ENCODE results near the gene SLC7A6.

Gene SLC7A6

DNA sequence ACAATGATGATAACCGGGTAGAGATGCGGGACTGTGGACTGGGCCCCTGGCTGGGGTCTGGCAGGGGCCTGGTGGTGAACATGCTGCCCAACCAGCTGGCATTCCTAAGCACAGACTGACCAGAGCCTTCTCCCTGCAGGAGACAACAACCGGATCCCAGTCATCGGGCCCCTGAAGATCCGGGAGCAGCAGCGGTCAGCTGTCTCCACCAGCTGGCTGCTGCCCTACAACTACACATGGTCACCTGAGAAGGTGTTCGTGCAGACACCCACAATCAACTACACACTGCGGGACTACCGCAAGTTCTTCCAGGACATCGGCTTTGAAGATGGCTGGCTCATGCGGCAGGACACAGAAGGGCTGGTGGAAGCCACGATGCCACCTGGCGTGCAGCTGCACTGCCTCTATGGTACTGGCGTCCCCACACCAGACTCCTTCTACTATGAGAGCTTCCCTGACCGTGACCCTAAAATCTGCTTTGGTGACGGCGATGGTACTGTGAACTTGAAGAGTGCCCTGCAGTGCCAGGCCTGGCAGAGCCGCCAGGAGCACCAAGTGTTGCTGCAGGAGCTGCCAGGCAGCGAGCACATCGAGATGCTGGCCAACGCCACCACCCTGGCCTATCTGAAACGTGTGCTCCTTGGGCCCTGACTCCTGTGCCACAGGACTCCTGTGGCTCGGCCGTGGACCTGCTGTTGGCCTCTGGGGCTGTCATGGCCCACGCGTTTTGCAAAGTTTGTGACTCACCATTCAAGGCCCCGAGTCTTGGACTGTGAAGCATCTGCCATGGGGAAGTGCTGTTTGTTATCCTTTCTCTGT, 5.1 kb upstream of the SLC7A6 start:
- no peak overlapping the region for H3K27ac ChIP-seq
- TF ChIP-seq, protein P1, sequence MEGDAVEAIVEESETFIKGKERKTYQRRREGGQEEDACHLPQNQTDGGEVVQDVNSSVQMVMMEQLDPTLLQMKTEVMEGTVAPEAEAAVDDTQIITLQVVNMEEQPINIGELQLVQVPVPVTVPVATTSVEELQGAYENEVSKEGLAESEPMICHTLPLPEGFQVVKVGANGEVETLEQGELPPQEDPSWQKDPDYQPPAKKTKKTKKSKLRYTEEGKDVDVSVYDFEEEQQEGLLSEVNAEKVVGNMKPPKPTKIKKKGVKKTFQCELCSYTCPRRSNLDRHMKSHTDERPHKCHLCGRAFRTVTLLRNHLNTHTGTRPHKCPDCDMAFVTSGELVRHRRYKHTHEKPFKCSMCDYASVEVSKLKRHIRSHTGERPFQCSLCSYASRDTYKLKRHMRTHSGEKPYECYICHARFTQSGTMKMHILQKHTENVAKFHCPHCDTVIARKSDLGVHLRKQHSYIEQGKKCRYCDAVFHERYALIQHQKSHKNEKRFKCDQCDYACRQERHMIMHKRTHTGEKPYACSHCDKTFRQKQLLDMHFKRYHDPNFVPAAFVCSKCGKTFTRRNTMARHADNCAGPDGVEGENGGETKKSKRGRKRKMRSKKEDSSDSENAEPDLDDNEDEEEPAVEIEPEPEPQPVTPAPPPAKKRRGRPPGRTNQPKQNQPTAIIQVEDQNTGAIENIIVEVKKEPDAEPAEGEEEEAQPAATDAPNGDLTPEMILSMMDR (conservative IDR thresholded peaks at IDR 0.05) = no peak

DNA sequence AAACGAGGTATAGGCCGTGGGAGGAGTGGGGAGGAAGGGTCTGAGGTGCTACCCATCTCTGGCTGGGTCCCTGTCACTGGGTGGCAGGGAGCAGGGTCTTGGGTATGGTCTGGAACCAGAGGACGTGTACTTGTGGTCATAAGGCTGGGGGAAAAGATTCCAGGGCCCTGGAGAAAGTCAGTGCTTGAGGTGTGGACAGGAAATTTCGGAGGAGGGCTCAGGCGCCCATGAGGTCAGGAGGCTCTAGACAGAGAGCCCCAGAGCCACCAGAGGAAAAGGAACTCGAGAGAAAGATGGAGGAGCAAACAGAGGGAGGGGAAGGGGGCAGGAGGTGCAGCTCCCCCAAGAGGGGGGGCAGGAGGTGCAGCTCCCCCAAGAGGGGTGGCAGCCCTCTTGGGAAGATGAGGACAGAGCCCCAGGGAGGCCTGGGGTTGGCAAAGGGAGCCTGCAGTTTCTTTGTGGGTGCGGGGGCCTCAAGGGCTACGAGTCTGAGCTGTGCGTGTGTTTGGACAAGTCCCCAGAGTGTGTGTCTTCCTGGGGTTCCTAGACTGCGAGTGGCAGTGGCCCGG, 683 bp upstream of the SLC7A6 start:
- H3K27ac ChIP-seq = peak overlapping the region; percentile 76
- TF ChIP-seq, protein P1 (conservative IDR thresholded peaks at IDR 0.05) = no peak

DNA sequence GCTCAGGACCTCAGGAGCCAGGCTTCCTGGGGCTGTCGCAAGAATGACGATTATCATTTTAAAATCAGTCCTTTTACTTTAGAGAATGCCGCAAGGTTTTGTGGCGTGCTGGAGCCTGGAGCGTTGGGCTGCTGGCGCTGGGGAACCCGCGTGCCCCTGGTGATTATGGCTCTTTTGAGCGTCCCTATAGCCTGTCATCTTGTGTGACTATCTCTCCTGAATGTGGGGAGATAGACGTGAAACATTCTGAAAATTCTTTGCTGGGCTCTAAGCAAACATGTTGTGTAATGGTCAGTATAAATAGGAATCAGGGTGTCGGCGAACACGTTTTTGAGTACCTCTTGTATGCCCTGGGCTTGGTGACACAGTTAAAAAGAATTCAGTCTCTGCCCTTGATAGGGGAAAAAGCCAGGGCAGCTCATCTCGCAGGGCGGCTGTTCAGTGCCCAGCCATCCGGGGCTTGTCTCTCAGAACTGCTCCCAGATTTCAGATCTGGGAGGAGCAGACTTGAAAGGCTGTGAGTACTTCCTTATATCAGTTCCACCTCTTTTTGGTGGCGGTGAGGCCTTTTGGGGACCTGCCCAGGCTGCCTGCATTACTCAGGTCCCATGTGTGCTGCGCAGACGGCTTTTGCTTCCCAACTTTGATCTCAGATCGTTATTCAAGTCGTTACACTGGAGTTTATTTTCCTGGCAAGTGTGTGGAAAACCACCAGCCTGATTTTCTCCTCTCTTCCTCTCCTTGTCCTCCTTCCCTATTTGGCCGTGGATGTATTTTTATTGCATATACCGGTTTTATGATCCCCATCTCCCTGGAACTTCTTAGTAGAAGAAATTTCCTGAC, 973 bp downstream of the SLC7A6 start:
- H3K27ac ChIP-seq = peak overlapping the region; percentile 76
- TF ChIP-seq, protein P1 (conservative IDR thresholded peaks at IDR 0.05) = no peak

DNA sequence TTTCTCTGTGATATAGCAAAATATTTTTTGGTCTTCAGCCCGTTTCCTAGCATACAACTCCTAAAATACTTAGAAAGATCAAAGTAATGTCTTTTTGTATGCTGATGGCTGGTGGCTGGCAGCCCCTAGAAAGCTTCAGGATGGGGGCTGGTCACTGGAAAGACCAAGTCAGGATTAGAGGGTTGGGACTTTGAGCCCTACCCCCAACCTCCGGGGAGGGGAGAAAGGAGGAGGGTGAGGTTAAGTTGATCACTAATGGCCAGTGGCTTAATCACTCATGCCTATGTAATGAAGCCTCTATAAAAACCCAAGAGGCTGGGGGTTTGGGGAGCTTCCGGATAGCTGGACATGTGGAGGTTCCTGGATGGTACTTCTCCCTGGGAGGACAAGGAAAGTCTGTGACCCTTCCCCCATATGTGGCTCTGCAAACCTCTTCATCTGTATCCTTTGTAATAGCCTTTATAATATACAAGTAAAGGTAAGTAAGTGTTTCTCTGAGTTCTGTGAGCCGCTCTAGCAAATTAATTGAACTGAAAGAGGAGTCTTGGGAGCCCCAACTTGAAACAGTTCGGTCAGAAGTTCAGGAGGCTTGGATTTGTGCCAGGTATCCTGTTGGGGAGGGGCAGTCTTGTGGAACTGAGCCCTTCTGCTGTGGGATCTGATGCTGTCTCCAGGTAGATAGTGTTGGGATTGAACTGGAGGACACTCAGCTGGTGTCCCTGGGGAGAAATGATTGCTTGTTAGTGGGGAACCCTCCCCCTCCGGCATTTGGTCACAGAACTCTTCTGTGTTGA, 3.5 kb downstream of the SLC7A6 start:
- TF ChIP-seq, protein P1 (conservative IDR thresholded peaks at IDR 0.05) = no peak
- no peak overlapping the region for H3K27ac ChIP-seq

DNA sequence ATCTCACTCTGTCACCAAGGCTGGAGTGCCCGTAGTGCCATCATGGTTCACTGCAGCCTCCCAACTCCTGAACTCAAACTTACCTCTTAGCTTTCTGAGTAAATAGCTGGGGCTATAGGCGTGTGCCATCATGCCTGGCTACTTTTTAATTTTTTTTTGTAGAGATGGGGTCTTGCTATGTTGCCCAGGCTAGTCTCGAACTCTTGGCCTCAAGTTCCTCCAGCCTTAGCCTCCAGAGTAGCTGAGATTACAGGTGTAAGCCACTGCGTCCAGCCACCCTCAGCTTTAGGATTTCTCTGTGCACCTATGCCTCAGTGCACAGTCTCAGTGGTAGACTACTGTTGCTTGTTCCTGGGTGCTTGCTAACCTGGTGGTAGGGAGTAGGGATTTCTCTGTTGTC, 5.5 kb downstream of the SLC7A6 start:
- H3K27ac ChIP-seq = no peak overlapping the region
- TF ChIP-seq, protein P1 (conservative IDR thresholded peaks at IDR 0.05) = no peak

DNA sequence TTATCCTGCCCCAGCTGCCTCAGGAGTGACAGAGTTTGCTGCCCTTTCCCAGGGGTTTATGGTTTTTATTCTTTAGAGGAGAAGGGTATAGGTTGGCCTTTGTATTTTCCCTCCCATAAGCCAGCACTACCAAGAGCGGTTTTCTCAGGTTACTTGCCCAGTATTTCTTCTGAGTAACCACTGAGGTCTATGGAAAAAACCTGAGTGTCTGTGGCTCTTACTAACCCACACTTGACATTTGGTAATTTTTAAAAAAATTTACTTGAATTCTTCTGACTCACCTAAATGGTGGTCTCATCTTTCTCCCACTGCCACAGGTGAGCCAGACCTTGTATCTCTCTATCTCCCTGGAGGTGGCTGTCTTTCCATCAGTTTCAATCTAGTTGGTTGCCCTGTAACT, 6.0 kb downstream of the SLC7A6 start:
- H3K27ac ChIP-seq = no peak overlapping the region
- TF ChIP-seq, protein P1 (conservative IDR thresholded peaks at IDR 0.05) = no peak
